HG03457 (cell line): Measurements from ENCODE around the gene EEPD1.

Experiments used
- ATAC-seq: cut with Tn5 transposase; IDR thresholded peaks from one replicate; pipeline ENCODE4 v1.9.1; 2021; ENCODE audit warnings: moderate number of reproducible peaks; ENCODE audit not compliant: unreplicated experiment

The EEPD1 gene

DNA sequence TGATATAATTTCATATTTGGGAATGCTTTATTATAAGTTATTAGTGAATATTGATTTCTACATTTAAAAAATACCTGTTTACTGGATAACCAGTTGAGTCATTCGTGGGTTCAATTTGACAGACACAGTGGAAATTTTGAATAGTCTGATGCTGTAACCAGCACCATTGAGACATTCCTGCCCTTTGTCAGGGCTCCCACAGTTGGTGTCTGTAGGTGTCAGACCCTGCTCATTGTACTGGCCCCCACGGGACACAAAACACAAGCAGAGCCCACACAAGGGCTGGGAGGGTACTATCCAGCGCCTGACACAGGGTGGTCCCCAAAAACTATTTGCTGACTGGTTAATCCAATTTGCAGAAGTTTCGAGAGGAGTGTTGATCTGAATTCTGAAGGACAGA, 35.9 kb downstream of the EEPD1 start:
- ATAC-seq, result no peak

DNA sequence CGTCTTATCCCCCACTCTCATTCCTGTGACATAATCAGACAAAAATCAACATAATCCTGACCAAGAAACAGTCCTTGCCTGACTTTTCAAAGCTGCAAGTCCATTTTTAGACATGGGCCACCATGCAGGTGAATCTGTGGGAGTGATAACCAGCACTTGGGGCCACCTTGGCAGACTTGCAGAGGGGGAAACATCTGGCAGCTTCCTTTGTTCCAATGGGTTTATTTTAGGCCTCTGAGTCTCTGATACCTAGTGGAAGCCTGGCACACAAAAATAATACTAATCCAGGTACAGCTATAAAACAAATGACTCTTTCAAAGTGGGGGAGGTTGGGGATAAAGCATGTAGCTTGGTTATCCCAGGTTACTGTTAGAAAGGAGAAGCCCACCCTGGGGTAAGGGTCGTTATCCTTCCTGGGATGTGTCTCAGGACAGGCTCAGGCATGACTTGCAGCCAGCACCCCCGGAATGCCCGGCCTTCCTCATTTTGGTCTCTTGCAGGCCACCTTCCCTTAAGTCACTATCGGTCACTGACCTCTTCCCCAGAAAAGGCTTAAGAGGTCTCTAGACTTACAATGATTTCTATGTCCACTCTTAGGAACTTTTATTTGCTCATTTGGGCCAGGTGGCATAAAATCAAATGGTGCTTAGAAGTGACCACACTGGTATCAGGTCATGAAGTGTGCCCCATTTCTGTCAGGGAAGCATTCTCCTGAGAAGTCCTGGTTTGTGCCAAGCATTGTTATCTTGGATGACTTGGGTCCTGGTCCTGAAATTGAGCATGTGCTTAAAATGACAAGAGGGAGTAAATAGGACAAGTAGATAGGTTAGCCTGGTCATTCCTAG, 37.6 kb downstream of the EEPD1 start:
- no peak for ATAC-seq

DNA sequence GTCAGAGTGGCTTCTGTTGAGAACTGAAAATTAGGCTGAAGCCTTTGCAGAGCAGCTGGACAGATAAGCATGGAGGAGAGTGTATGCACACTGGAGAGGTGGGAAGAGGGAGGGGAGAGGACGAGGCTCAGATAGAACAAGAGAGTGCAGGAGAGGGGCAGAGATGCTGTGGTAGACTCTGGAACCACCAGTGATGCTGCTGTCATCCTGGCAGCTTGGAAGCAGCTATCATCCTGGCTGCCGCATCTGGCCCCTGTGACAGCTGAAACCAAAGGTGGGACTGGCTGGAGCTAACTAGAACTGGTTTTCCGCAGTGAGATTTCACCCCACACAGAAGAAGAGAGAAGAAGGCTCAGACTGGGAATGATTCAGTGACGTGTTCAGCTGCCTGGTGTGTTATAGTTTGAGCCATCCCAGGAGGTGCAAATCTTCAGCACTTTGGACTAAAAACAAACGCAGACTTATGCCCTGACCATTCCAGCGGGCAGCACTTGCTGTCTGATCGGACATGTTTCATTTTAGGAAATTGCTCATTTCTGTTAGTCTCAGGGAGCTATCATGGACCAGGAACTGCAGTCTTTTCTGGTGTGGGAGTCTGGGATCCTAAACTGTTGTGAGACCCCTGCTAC, 38.4 kb downstream of the EEPD1 start:
- no peak for ATAC-seq

DNA sequence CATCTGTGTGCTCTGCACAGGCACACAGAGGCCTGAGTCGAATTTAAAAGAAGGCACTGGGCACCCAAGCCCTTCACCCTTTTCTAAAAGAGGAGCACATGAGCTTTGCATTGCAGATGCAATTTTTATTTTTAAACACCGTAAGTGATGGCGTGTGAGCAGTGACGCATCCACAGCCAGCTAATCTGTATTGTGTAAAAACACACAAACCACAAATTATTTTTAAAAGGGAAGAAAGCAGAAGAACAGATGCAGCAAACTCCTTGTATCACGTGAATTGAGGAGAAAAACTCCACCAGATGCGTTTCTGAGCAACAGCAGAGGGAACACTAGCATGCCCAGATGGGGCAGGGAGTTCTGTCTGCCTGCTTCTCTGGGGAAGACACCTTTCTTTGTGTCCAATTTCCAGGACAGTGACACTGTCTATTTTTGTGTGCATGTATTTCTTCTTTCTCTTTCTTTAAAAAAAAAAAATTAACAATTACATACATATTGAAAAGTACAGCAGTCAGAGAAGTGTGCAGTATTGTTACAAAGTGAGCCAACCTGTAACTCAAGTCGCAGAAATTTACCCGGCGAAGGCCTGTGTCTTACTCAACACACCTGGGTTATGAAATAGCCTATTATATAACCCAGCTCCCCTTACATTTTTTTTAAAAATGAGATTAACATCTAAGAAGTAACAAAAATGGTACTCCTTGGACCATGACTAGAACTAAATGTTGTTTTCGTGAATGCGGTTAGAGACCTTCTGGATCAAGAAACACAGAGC, 39.2 kb downstream of the EEPD1 start:
- no peak for ATAC-seq

DNA sequence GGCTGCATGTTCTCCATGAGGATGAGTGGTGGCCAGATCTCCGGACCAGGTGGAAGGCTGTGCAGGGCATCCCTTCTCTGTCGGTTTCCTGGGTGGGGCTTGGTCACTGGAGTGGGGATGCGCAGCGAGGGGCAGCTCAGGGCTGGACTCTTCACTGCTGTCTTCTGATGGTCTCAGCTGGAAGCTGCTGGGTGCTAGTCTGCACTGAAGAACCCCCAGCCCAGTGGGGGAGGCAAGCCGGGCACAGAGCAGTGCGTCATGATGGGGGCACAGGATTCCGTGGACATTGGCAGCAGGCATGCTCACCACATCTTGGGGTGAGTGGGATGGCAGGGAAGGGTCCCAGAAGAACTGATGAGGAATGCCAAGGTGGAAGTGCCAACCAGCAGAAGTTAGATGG, 39.8 kb downstream of the EEPD1 start:
- no peak for ATAC-seq

DNA sequence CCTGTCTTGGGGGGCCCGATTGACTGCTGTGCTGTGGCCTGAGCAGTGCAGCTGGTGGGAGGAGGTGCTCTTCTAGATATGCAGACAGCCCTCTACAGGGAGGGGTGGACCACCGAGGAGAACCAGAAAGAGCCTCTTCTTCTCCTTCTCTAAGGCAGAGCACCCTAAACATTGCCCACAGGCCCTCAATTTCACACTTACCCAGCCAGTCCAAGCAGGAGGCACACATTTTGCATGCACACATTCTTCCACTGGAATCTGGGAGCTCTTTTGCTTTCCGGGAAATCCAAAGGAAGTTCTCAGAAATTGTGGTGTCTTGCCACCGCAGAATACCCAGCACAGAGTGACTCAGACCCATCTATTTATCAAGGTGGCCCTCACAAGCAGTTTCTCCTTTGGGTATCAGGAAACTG, 45.8 kb downstream of the EEPD1 start:
- ATAC-seq, result no peak

DNA sequence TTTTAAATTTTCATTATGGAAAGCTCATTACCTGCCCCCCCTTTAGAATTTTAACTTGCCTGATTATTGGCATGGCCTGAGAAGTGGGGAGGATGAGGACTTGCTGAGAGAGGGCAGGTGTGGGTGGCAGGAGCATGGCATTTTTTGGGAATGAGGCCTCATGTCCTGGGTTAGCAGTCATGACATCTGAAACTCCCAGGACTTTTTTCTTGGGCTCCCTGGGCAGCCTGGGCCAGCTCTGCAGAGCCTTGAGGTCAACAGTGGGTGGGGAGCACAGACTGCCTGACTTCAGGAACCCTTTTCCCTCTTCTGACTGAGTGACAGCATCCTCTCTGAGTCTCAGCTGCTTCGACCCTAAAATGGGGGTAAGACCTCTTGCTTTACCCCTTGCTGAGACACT, 46.3 kb downstream of the EEPD1 start:
- no peak for ATAC-seq

DNA sequence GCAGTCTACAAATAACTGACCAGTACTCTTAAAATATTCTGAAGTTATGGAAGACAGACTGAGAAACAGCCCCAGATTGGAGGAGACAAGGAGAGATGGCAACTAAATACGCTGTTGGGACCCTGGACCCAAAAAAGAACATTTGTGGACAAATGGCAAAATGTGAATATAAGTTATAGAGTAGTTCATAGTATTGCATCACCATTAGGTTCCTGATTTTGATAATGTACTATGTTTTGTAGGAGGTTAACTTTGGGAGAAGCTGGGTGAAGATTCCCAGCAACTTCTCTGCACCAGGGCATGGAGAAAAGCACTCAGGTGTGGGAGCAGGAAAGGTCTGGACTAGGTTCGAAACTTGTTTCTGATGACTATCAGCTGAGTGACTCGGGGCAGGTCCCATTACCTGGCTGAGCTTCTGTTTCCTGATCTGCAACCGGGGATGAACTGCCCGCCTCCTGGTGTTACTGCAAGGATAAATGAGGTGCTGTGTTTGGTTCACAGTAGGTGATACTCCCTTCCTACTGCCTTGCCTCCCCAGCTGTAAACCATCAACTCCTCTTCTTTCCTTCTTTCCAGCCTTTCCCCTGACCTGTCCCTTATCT, 48.2 kb downstream of the EEPD1 start:
- ATAC-seq, result no peak

DNA sequence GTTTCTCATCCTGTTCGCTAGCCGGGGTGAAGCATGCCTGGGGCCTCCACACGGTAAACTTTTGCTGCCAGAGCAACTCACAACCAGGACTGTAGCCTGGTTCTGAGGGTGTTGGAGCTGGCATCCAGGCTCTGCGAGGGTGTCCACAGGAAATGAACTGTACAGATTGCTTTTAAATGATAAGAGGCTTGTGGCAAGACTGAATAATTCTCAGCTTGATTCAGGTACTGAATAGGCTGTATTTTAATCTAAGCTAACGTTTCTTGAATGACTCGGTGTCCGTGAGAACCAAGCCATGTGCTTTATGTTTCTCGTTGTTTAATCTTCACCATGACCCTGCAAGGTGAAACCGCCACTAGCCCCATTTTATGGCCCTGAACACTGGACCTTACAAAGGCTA, 49.3 kb downstream of the EEPD1 start:
- no peak for ATAC-seq

DNA sequence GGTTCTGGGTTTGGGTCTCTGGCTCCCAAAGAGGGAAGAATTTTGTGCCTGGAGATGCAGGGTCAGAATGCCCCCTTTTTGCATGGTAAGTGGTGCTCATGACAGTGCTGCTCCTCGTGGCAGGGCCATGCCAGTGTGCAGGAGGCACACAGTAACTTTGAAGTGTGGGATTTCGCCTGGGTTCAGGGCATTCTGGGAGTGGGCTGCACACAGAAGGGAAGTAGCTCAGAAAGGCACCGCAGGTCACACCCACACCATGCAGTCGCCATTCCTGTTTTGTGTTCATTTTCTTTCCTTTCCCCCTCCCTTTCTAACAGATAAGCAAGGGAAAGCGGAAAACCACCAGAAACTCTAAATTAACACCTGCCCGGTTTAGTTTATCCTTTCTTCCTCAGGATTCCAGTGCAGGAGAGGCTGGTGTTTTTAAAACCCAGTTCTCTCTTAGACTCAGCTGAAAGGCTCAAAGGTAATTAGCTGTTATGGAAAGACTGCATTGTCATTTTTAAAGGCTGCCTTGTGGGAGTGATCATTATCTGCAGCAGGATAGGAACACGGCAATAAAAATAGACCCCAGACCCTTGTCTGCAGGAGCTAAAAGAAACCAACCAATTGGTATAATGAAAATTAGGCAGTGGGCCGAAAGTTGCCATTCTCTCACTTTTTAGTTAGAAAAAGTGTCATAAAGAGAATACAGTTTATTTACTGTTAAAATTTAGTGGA, 50.2 kb downstream of the EEPD1 start:
- no peak for ATAC-seq

DNA sequence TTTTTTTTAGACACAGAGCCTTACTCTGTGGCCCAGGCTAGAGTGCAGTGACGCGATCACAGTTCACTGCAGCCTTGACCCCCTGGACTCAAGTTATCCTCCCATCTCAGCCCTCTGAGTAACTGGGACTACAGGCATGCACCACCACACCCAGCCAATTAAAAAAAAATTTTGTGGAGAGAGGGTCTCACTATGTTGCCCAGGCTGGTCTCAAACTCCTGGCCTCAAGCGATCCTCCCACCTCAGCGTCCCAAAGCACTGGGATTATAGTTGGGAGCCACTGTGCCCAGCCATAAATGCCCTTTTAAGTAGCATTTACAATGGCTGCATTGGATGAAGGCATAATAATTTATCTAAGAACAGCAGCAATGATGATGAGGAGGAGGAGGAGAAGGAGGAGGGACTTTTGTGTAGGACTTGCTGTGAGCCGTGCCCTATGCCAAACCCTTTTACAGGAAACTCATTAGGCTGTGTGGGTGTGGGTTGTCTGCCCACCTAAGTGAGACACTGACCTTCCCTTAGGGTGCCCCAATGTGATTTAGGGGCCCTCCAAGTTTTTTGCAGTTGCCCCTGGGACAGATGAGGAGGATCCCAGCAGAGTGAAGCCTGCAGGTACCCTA, 51.1 kb downstream of the EEPD1 start:
- ATAC-seq, result no peak

DNA sequence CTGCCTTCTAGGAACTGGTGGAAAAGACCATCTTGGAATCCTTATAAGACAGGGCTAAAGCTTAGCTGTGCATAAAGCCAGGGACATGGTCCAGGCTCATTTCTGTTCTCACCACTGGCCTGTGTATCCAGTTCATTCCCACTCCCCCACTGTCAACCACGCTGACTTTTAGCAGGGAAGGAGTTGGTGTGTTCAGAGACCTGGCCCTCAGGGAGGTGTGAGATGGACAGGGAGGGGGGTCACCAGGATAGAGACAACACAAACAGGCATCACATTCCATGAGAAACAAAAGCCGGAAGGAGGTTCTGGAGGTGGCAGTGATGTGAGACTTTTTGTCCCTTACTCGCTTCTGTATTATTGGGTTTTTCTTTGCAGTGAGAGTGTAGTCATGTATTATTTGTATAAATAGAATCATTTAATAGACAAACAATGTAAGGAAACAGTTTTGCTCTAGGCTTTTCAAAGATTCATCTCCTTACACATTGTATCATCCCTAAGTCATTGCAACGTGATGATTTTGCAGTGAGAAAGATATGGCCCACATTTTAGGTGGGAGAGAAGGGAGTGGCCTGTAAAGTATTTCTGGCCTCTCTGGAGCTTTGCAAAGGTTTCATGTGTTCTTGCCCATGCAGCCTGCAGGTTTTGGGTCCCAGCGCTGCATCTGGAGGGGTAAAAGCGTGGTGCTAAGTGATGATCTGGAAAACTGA, 52.0 kb downstream of the EEPD1 start:
- no peak for ATAC-seq

DNA sequence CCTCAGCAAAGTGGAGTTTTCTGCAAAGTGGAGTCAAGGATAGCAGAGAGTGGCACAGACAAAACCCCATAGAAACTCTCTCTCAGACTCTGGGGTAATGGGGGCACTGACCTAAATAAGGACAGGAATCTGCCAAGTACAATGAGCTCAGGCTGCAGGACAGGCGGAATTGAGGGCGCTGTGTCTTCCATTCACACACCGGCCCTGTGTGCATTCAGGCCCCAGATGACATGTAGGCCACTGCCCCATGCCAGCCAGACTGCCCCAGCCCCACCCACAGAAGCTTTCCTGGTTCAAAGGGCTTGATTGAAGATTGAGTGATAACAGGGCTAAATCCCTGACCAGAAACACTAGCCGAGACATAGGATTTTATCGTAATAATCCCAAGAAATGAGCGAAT, 52.7 kb downstream of the EEPD1 start:
- ATAC-seq, result no peak

DNA sequence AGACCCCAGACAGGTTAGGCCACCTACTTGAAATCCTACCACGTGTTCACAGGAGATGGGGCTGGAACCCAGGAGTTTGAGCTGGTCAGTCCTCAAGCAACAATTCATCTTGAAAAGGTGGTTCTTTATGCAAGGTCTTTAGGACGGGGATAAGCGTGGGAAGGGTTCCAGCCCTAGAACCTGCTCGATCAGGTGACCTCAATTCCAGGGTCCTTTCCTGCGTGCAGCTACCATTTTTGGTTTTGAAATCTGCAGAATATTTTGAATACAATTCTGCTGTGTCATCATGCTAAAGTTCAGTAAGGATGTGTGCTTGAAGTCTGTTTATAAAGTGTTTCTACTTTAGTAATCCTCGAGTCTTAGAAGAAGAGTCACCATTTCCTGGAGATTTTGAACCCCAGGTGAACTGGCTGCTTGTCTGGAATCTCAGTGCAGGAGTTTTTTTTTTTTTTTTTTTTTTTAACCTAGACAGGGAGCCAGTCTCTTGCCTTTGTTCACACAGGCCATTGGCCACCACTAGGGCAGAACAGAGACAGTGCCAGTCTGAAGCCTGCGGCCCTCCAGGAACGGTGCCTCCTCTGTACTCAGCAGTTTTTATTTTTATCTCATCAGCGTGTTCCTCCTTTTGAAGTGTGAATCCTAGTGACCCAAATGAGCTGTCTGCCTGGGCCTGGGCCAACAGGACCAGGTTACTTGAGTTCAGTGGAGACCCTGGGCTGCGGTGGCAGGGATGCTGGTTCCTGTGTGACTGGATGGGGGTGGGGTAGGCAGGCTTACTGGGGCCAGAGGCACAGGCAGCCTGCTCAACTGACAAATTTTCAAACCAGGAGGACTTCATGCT, 54.6 kb downstream of the EEPD1 start:
- no peak for ATAC-seq

DNA sequence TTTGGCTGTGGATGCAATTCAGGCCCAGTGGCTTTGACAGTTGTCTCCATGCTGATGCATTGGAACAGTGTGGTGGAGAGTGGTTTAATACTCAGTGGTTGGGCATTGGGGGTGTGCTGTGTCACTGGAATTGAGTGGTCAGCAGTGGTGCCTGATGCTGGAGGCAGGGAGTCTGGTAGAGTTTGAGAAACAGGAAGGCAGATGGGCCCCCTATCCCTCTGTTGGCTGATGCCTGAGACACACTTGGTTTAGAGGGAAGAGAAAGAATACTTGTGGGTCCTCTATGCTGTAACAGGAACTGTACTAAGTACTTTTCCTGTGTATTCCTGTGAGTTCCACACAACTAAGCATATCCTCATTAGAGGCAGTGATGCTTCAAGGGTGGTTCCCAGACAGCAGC, 55.4 kb downstream of the EEPD1 start:
- ATAC-seq, result no peak

DNA sequence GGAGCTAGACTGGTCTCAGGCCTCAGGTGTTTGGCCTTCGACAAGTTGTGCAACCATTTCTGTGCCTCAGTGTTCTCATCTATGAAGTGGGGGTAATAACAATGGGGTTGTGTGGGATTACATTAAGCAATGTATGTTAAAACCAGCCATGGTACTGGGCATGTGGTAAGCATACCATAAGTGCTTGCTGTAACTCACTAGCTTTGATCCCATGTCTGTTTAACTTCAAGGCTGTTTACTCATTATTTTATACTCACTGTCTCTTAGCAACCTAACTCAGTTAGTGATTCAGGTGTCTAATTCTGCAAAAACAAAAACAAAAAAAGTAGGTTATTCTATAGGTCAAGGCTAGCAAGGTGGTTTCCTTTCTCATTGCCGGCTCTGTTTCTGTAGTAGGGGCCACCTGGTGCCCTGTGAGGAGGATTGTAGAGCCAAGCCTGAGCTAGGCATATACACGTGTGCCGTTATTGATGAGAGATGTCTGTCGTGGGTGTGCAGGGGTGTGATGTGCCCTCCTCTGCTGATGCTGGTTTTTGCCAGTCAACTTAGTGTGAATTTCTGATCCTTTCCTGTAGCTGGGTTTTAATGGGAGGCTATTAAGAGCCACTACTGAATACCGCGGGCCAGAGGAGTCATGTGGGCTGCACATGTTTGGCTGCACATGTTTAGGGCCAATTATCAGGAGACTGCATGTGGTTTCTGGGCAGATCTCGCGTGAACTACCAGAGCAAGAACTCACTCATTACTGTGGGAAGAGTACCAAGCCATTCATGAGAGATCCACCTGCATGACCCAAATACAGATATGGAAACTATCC, 56.2 kb downstream of the EEPD1 start:
- ATAC-seq, result no peak

DNA sequence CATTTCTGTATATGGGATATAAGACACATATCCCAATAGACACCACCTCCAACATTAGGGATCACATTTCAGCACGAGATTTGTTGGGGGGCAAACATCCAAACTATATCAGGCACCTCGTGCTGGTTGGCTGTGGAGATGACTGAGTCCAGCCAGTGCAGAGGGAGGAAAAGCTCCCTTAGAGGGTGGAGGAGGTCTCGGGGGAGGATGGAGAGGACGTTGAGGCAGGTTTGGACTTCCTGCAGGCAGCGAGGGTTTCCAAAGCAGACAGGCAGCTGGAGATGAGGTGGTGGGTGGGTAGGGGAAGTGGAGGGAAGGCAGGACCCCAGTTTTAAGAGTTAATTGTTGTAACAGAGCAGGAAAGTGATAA, 56.7 kb downstream of the EEPD1 start:
- no peak for ATAC-seq

DNA sequence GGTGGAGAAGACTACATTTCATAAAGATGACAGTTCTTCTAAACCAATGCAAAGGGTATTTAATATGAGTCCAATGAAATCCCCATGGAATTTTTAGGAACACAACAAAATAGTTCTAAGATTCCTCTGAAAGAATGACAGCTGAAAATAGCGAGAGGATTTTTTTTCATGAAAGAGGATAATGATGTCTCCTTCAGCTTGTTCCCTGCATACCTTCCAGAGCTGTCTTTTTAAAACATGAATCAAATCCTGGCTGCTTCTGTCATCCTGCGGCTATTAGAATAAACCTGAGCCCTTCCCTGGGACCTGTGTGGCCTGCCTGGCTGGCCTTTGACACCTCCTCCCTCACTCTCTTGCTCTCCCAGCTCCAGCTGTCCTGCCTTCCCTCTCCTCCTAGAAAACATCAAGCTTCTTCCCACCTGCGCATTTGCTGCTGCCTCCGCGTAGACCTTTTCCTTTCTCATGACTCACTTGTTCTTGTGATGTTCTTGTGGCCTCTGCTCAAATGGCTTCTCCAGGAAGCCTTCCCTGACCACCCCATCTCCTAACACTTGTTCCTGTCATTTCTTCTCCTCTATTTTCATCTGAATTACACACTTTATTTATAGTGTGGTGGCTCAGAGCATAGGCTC, 57.4 kb downstream of the EEPD1 start:
- no peak for ATAC-seq
